SK-N-SH (cell line): ENCODE measurements around the gene MEIG1. TPM values are rescaled to one million over a fixed set of nuclear protein-coding genes. Genes with fewer than 3 reads are reported as not detected.
"Not testable (repeated sequence)": the region's sequence is repeated elsewhere in the genome, so short reads cannot be mapped to it uniquely, and the experiment has no call there.

ENCODE experiments used
- CTCF ChIA-PET: fragments of 300-600, 350-600 bp; formaldehyde crosslinking; extraction: SDS; loops from one replicate; lab custom pipeline; 2021; lab: Yijun Ruan, JAX
- POLR2A ChIA-PET: fragments of 350-600 bp; sonication (Branson Sonifier 250); formaldehyde crosslinking; extraction: SDS; loops from one replicate; lab custom pipeline; 2020; ENCODE audit warnings: antibody characterized with exemption, inconsistent platforms; lab: Yijun Ruan, JAX
- DNase-seq: peaks from one replicate; pipeline ENCODE4 v3.0.0; 2012
- H2AFZ ChIP-seq: fragments of 200-600 bp; sonication (generic); 2 replicates; pipeline ENCODE4 v1.8.1; 2016; ENCODE audit warnings: antibody characterized with exemption, mild to moderate bottlenecking, low read depth
- H3F3A ChIP-seq: fragments of 200-600 bp; sonication (generic); replicated peaks from 2 replicates; pipeline ENCODE3; 2016; ENCODE audit warnings: antibody characterized with exemption, mild to moderate bottlenecking; ENCODE audit not compliant: insufficient read depth
- H3K27ac ChIP-seq, 2 experiments: fragments of 200-500 bp in 1 of 2; fragments of 200-600 bp in 1 of 2; sonication (Bioruptor generic) in 1 of 2; sonication (generic), shearing (Covaris generic) in 1 of 2; 2 replicates each; pipeline versions ENCODE4 v1.5.1 to v1.6.1; 2014 to 2016; ENCODE audit warnings: low read depth in 2 of 2, inconsistent platforms in 1 of 2, low read length in 1 of 2, mild to moderate bottlenecking in 1 of 2, mixed read lengths in 1 of 2
- H3K27me3 ChIP-seq: fragments of 200-600 bp; sonication (generic), shearing (Covaris generic); 2 replicates; pipeline ENCODE4 v1.6.1; 2016; ENCODE audit warnings: mixed run types; ENCODE audit not compliant: insufficient read depth
- H3K36me3 ChIP-seq, 2 experiments: fragments of 200-500 bp in 1 of 2; fragments of 200-600 bp in 1 of 2; sonication (Bioruptor generic) in 1 of 2; sonication (generic) in 1 of 2; replicated peaks in 1 of 2; 2 replicates each; pipeline versions ENCODE3 to v1.5.1; 2014 to 2016; ENCODE audit warnings: low read length in 1 of 2, mild to moderate bottlenecking in 1 of 2; ENCODE audit not compliant: insufficient read depth in 2 of 2, control insufficient read depth in 1 of 2
- H3K4me1 ChIP-seq, 2 experiments: fragments of 200-500 bp in 1 of 2; fragments of 200-600 bp in 1 of 2; sonication (Bioruptor generic) in 1 of 2; sonication (generic), shearing (Covaris generic) in 1 of 2; 2 replicates each; pipeline versions ENCODE4 v1.5.1 to v1.6.1; 2014 to 2016; ENCODE audit warnings: low read depth in 1 of 2, low read length in 1 of 2, mixed run types in 1 of 2; ENCODE audit not compliant: insufficient read depth in 2 of 2, control insufficient read depth in 1 of 2
- H3K4me2 ChIP-seq: fragments of 200-600 bp; sonication (generic), shearing (Covaris generic); 2 replicates; pipeline ENCODE4 v1.6.1; 2017; ENCODE audit warnings: mixed run types
- H3K4me3 ChIP-seq, 2 experiments: fragments of 200-500 bp in 1 of 2; fragments of 200-600 bp in 1 of 2; sonication (Bioruptor generic) in 1 of 2; sonication (generic), shearing (Covaris generic) in 1 of 2; 2 replicates each; pipeline versions ENCODE4 v1.5.1 to v1.8.1; 2014 to 2016; ENCODE audit warnings: low read depth in 2 of 2, inconsistent platforms in 1 of 2, low read length in 1 of 2, mild to moderate bottlenecking in 1 of 2, mixed read lengths in 1 of 2, moderate library complexity in 1 of 2
- H3K79me2 ChIP-seq: fragments of 200-600 bp; sonication (generic); 2 replicates; pipeline ENCODE4 v1.8.1; 2017; ENCODE audit warnings: mild to moderate bottlenecking; ENCODE audit not compliant: insufficient read depth
- H3K9ac ChIP-seq: fragments of 200-600 bp; sonication (generic); 2 replicates; pipeline ENCODE4 v1.6.1; 2017; ENCODE audit warnings: mixed run types
- H3K9me2 ChIP-seq: fragments of 200-600 bp; sonication (generic); 2 replicates; pipeline ENCODE4 v1.6.1; 2017; ENCODE audit warnings: mixed run types
- H3K9me3 ChIP-seq: fragments of 200-600 bp; sonication (generic); 2 replicates; pipeline ENCODE4 v1.6.1; 2017; ENCODE audit warnings: mixed run types, mild to moderate bottlenecking, moderate library complexity
- H4K20me1 ChIP-seq: fragments of 200-600 bp; sonication (generic); 2 replicates; pipeline ENCODE4 v1.6.1; 2017; ENCODE audit warnings: mild to moderate bottlenecking, mixed run types; ENCODE audit not compliant: insufficient read depth
- FOXM1 ChIP-seq: IDR thresholded peaks from 2 replicates; pipeline ENCODE4 v1.4.0; 2012; ENCODE audit warnings: low read depth, mild to moderate bottlenecking
- NFIC ChIP-seq: IDR thresholded peaks from 2 replicates; pipeline ENCODE4 v1.4.0; 2012; ENCODE audit warnings: borderline replicate concordance
- RAD21 ChIP-seq: IDR thresholded peaks from 2 replicates; pipeline ENCODE4 v1.6.1; 2012; ENCODE audit warnings: mild to moderate bottlenecking, low read length
- RCOR1 ChIP-seq: fragments of 150-350 bp; IDR thresholded peaks from 2 replicates; pipeline ENCODE4 v1.6.1; 2017; ENCODE audit warnings: antibody characterized with exemption, low read length
- RFX5 ChIP-seq: IDR thresholded peaks from 2 replicates; pipeline ENCODE4 v1.6.1; 2012; ENCODE audit warnings: mild to moderate bottlenecking, improper control_type of control experiment, low read length
- RXRA ChIP-seq: IDR thresholded peaks from 2 replicates; pipeline ENCODE4 v1.4.0; 2012; ENCODE audit warnings: low read depth, mild to moderate bottlenecking, borderline replicate concordance
- WGBS: methylation state at CpG from one replicate; pipeline ENCODE4 v1.1.6; 2017; ENCODE audit warnings: low lambda C conversion rate; 5-methylcytosine and 5-hydroxymethylcytosine counted together
- polyA plus RNA-seq, 3 experiments: library from polyadenylated mRNA; depleted of rRNA; stranded (reverse); fragments of >200 nt; gene quantifications; 2 replicates each; pipeline ENCODE4 v1.2.3, GENCODE V29; 2012
- TF ChIP-seq, protein P1 (sequence below): fragments of 200-600 bp; sonication (generic); IDR thresholded peaks from 2 replicates; pipeline ENCODE4 v1.6.1; 2017; ENCODE audit warnings: antibody characterized with exemption, mild to moderate bottlenecking, moderate library complexity

The MEIG1 gene
- polyA plus RNA-seq, 1 of the 3 experiments (the other 2 are of a cell fraction): 0.43 TPM

DNA sequence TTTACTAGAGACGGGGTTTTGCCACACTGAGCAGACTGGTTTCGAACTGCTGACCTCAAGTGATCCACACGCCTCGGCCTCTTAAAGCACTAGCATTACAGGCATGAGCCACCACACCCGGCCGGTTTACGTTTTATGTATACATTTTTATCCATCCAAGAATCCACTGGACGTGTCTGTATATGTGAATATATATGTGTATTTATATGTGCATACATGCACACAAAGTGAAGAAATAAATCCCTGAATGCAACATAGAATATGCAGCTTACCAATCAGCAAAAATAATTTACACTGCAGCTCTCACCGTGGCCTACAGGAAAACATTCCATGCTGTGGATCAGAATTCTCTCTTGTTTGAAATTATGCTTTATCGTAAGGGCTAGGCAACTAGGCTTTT lies 28.6 kb upstream of the MEIG1 start:
- H3K79me2 ChIP-seq: no peaks in the 10 kb centered on the region
- H4K20me1 ChIP-seq: no peaks in the 10 kb centered on the region
- H3K9me2 ChIP-seq: no peaks in the 10 kb centered on the region
- no peaks in the 10 kb centered on the region for H3K4me1 ChIP-seq
- no peak overlapping the region for H2AFZ ChIP-seq
- peaks cover 33 to 72% of the 10 kb centered on the region in 2 experiments for H3K36me3 ChIP-seq
- H3K9ac ChIP-seq: no peak overlapping the region
- CTCF ChIA-PET: no interaction called here
- no peaks in the 10 kb centered on the region for H3K27me3 ChIP-seq
- no peaks in the 10 kb centered on the region for H3F3A ChIP-seq
- WGBS: 93% methylated on average over 10 of the region's 10 CpGs
- TF ChIP-seq NFIC (no peak), FOXM1 (no peak)
- TF ChIP-seq, all 33 proteins: peak for 0
- H3K4me2 ChIP-seq: no peak overlapping the region
- H3K4me3 ChIP-seq: no peak overlapping the region
- POLR2A ChIA-PET: no interaction called here
- DNase-seq: no peak
- H3K27ac ChIP-seq: no peak overlapping the region
- H3K9me3 ChIP-seq: no peaks in the 10 kb centered on the region

- ChIA-PET CTCF (no interaction called here), POLR2A (no interaction called here)
- H3K27me3 ChIP-seq: no peaks in the 10 kb centered on the region
These were observed 22.6 kb upstream of the MEIG1 start for GRCh38 chr10:14936584-14936983.

DNA sequence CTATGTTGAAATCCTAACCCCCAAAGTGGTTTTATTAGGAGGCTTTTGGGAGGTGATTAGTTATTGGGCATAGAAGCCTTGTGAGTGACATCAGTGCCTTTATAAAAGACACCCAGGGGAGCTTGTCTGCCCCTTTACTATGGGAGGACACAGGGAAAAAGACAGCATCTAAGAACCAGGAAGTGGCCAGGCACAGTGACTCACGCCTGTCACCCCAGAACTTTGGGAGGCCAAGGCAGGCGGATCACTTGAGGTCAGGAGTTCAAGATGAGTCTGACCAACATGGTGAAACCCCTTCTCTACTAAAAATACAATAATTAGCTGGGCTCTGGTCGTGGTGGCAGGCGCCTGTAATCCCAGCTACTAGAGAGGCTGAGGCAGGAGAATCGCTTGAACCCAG lies 20.2 kb upstream of the MEIG1 start:
- H3K27ac ChIP-seq, H3K4me2 ChIP-seq, H3K4me1 ChIP-seq, H3F3A ChIP-seq, H3K9ac ChIP-seq, H3K79me2 ChIP-seq, H3K9me2 ChIP-seq, H3K9me3 ChIP-seq, POLR2A ChIA-PET, DNase-seq, H3K27me3 ChIP-seq, H3K4me3 ChIP-seq, CTCF ChIA-PET, H2AFZ ChIP-seq, H4K20me1 ChIP-seq: not testable (repeated sequence)
- H3K36me3 ChIP-seq: peaks cover 6 to 31% of the 10 kb centered on the region in 2 experiments
- 85% methylated on average over 3 of the region's 5 CpGs for WGBS

More at GRCh38 chr10:14936584-14936983, 22.6 kb upstream of the MEIG1 start:
- TF ChIP-seq RXRA (no peak), RFX5 (no peak), RAD21 (no peak), RCOR1 (no peak)
- TF ChIP-seq, protein P1, sequence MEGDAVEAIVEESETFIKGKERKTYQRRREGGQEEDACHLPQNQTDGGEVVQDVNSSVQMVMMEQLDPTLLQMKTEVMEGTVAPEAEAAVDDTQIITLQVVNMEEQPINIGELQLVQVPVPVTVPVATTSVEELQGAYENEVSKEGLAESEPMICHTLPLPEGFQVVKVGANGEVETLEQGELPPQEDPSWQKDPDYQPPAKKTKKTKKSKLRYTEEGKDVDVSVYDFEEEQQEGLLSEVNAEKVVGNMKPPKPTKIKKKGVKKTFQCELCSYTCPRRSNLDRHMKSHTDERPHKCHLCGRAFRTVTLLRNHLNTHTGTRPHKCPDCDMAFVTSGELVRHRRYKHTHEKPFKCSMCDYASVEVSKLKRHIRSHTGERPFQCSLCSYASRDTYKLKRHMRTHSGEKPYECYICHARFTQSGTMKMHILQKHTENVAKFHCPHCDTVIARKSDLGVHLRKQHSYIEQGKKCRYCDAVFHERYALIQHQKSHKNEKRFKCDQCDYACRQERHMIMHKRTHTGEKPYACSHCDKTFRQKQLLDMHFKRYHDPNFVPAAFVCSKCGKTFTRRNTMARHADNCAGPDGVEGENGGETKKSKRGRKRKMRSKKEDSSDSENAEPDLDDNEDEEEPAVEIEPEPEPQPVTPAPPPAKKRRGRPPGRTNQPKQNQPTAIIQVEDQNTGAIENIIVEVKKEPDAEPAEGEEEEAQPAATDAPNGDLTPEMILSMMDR: no peak
- H3K9me2 ChIP-seq: no peaks in the 10 kb centered on the region
- no peak overlapping the region for H3K9ac ChIP-seq
- DNase-seq: no peak
- WGBS: 91% methylated on average over 2 of the region's 2 CpGs
- H3K9me3 ChIP-seq: no peaks in the 10 kb centered on the region
- no peaks in the 10 kb centered on the region for H3K4me1 ChIP-seq
- H3K27ac ChIP-seq: no peak overlapping the region
- no peaks in the 10 kb centered on the region for H4K20me1 ChIP-seq
- peaks cover 15 to 46% of the 10 kb centered on the region in 2 experiments for H3K36me3 ChIP-seq
- H3F3A ChIP-seq: peaks cover 3% of the 10 kb centered on the region
- no peak overlapping the region for H3K4me2 ChIP-seq
- H2AFZ ChIP-seq: no peak overlapping the region
- no peaks in the 10 kb centered on the region for H3K79me2 ChIP-seq
- H3K4me3 ChIP-seq: no peak overlapping the region

- DNase-seq, H3K27ac ChIP-seq, H3K4me2 ChIP-seq, H3K9me2 ChIP-seq, H2AFZ ChIP-seq, CTCF ChIA-PET, H3K9me3 ChIP-seq, H3K4me3 ChIP-seq, H3K27me3 ChIP-seq, H3K4me1 ChIP-seq, H3F3A ChIP-seq, POLR2A ChIA-PET, H4K20me1 ChIP-seq, H3K9ac ChIP-seq: not testable (repeated sequence)
- 96% methylated on average over 17 of the region's 17 CpGs for WGBS
- peaks cover 14% of the 10 kb centered on the region; the same call in 1 of the 2 replicates for H3K79me2 ChIP-seq
- H3K36me3 ChIP-seq: peaks cover 12 to 31% of the 10 kb centered on the region in 2 experiments
These were observed 16.8 kb upstream of the MEIG1 start for GRCh38 chr10:14942147-14942949.

- H3K27ac ChIP-seq, H3F3A ChIP-seq, H4K20me1 ChIP-seq, CTCF ChIA-PET, H3K9me3 ChIP-seq, H3K4me3 ChIP-seq, H3K4me2 ChIP-seq, POLR2A ChIA-PET, DNase-seq, H3K4me1 ChIP-seq, H2AFZ ChIP-seq, H3K9ac ChIP-seq, H3K27me3 ChIP-seq, H3K9me2 ChIP-seq: not testable (repeated sequence)
- Histone ChIP-seq H3K79me2 (peaks cover 19% of the 10 kb centered on the region; the same call in 1 of the 2 replicates), H3K36me3 (peaks cover 11 to 36% of the 10 kb centered on the region in 2 experiments)
- 98% methylated on average over 5 of the region's 7 CpGs for WGBS
These were observed 16.2 kb upstream of the MEIG1 start for GRCh38 chr10:14942950-14943338.
